HPDE6-E6E7 (cell line): ENCODE data around the gene SEZ6.

Experiments
- DNase-seq: peaks from one replicate; pipeline ENCODE4 v3.0.0; 2011; ENCODE audit warnings: missing footprints; ENCODE audit errors: extremely low spot score

SEZ6 gene

GRCh38 chr17:29034510-29034909 lies 28.7 kb upstream of the SEZ6 start:
- no peak for DNase-seq

GRCh38 chr17:29032857-29033197 lies 27.0 kb upstream of the SEZ6 start:
- DNase-seq, result no peak

- DNase-seq, result no peak
Observed at GRCh38 chr17:29032013-29032856, 26.4 kb upstream of the SEZ6 start.

GRCh38 chr17:29031488-29031887 lies 25.7 kb upstream of the SEZ6 start:
- DNase-seq, result no peak

GRCh38 chr17:29024316-29024952 lies 18.6 kb upstream of the SEZ6 start:
- no peak for DNase-seq

GRCh38 chr17:29022074-29022473 lies 16.2 kb upstream of the SEZ6 start:
- DNase-seq, result no peak

- no peak for DNase-seq
Observed at GRCh38 chr17:29021226-29021625, 15.4 kb upstream of the SEZ6 start.

- DNase-seq, result no peak
Observed at GRCh38 chr17:29020576-29020975, 14.7 kb upstream of the SEZ6 start.

- DNase-seq, result no peak
Observed at GRCh38 chr17:29019475-29020181, 13.8 kb upstream of the SEZ6 start.

GRCh38 chr17:29018788-29019474 lies 13.1 kb upstream of the SEZ6 start:
- no peak for DNase-seq

- DNase-seq, result no peak
Observed at GRCh38 chr17:29016345-29017210, 10.7 kb upstream of the SEZ6 start.

- no peak for DNase-seq
Observed at GRCh38 chr17:29014716-29015115, 8.9 kb upstream of the SEZ6 start.

GRCh38 chr17:29012535-29012934 lies 6.7 kb upstream of the SEZ6 start:
- DNase-seq, result no peak

- no peak for DNase-seq
Observed at GRCh38 chr17:29010586-29010985, 4.8 kb upstream of the SEZ6 start.

GRCh38 chr17:29010129-29010528 lies 4.3 kb upstream of the SEZ6 start:
- no peak for DNase-seq

GRCh38 chr17:29008591-29008990 lies 2.8 kb upstream of the SEZ6 start:
- no peak for DNase-seq

- peak; percentile 76 for DNase-seq
Observed at GRCh38 chr17:29007860-29008455, 2.1 kb upstream of the SEZ6 start.

GRCh38 chr17:29007456-29007855 lies 1.6 kb upstream of the SEZ6 start:
- DNase-seq, result no peak

GRCh38 chr17:29004081-29004692 lies 1.6 kb downstream of the SEZ6 start:
- DNase-seq, result no peak

GRCh38 chr17:29003289-29003688 lies 2.5 kb downstream of the SEZ6 start:
- no peak for DNase-seq
